Activated CD4-positive, alpha-beta T cell treated with anti-CD3 and anti-CD28 coated beads for 36 hours (primary cell): ENCODE data around the gene TNN. TPM values are rescaled to one million over a fixed set of nuclear protein-coding genes. Genes with fewer than 3 reads are reported as not detected.

Experiments
- ATAC-seq: fragments of 200-7000 bp; cut with Tn5 transposase; one replicate; pipeline ENCODE4 v1.10.0; 2021; ENCODE audit warnings: mild to moderate bottlenecking, moderate library complexity
- CTCF ChIA-PET: fragments of 350-600 bp; sonication (Branson Sonifier 250); formaldehyde crosslinking; loops from one replicate; lab custom pipeline; 2021; ENCODE audit warnings: antibody characterized with exemption; lab: Charles Lee
- POLR2A ChIA-PET: fragments of 350-600 bp; sonication (Branson Sonifier 250); formaldehyde crosslinking; loops from one replicate; lab custom pipeline; 2021; ENCODE audit warnings: antibody characterized with exemption, inconsistent platforms; lab: Charles Lee
- DNase-seq: peaks from one replicate; pipeline ENCODE4 v3.0.0-alpha.2; 2020
- H3K27ac Mint-ChIP-seq: one replicate; pipeline ENCODE4 v1.8.0; 2021; ENCODE audit warnings: mixed read lengths
- H3K27me3 Mint-ChIP-seq: one replicate; pipeline ENCODE4 v1.8.0; 2021; ENCODE audit warnings: mixed read lengths
- H3K36me3 Mint-ChIP-seq: one replicate; pipeline ENCODE4 v1.8.0; 2021; ENCODE audit warnings: low read depth, mixed read lengths
- H3K4me1 Mint-ChIP-seq: one replicate; pipeline ENCODE4 v1.8.0; 2021; ENCODE audit warnings: mixed read lengths
- H3K4me3 Mint-ChIP-seq: one replicate; pipeline ENCODE4 v1.8.0; 2021; ENCODE audit warnings: mild to moderate bottlenecking, moderate library complexity, mixed read lengths
- H3K9me3 Mint-ChIP-seq: one replicate; pipeline ENCODE4 v1.8.0; 2021; ENCODE audit warnings: low read depth, mixed read lengths
- intact Hi-C, 2 experiments: fragments of 100-400 bp; cut with DNase I in 1 of 2; cut with micrococcal nuclease in 1 of 2; formaldehyde crosslinking; loops; one replicate each; pipeline versions ENCODE4 v1.14.2 to v1.15.1; 2022 to 2024; cut with DNase I, micrococcal nuclease
- total RNA-seq, 2 experiments: library from RNA; stranded (reverse); gene quantifications; one replicate each; pipeline ENCODE4 v1.2.3, GENCODE V29; 2021

The TNN gene
- total RNA-seq, 2 experiments from 2014 or later = 0.05 TPM; not detected in 1

DNA sequence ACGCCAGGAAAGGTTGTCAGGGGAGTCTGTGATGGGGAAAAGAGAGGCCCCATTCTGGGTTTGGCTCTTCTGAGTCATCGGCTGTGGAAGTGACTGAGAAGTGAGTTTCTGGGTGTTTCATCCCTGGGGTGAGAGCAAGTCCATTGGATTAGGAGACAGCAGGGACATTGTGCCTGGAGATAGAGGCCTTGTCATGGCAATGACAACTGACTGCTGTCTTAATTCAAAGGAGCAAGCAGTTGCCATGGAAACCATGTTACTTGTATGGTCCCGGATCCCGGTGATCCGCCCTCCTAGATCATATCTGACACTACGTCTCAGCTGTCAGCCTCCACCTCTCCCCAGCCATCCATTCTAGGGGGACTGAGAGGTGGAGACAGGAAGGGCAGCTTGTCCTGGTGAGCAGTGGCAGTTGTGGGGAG, 90.5 kb downstream of the TNN start:
- peak overlapping the region; percentile 53 for H3K27ac Mint-ChIP-seq
- peak; percentile 52 for ATAC-seq
- intact Hi-C loops = no loop called here

DNA sequence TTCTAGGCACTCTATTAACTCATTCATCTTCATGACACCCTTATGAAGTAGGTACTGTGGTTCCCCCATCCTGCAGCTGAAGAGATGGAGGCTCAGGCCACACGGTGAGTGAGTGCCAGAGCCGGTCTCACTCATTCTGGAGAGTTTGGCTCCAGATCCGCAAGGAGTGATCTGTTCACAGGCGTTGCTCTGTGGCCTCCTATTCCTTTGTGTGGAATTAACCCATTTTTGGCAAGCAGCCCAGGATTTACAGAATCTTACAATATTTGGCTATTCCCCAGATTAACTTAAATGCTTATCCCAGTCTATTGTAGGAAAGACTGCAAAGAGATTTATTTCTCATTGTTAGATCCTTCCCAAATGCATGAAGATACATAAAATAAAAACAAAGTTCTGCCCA, 95.3 kb downstream of the TNN start:
- H3K4me1 Mint-ChIP-seq = peaks cover 6% of the 10 kb centered on the region
- CTCF ChIA-PET = interaction anchor here (0.7 to 4.4 kb wide), 3 partner anchors 12 to 156 kb away, joined by 4 to 21 read pairs (median 4); no protein-coding TSS in a partner anchor
- no peak overlapping the region for H3K27ac Mint-ChIP-seq
- no peaks in the 10 kb centered on the region for H3K9me3 Mint-ChIP-seq
- POLR2A ChIA-PET = no interaction called here
- DNase-seq (no peak), ATAC-seq (no peak)
- H3K36me3 Mint-ChIP-seq = peaks cover 28% of the 10 kb centered on the region
- intact Hi-C loops = no loop called here
- no peak overlapping the region for H3K4me3 Mint-ChIP-seq
- no peaks in the 10 kb centered on the region for H3K27me3 Mint-ChIP-seq

More for the DNA sequence above, 90.5 kb downstream of the TNN start:
- Mint-ChIP-seq H3K27me3 (peaks cover 7% of the 10 kb centered on the region), H3K36me3 (peaks cover 18% of the 10 kb centered on the region), H3K4me1 (peaks cover 21% of the 10 kb centered on the region), H3K4me3 (no peak overlapping the region), H3K9me3 (no peaks in the 10 kb centered on the region)
- peak; percentile 39 for DNase-seq
- ChIA-PET POLR2A (no interaction called here), CTCF (interaction anchor here (1.7 to 4.1 kb wide), 3 partner anchors 12 to 162 kb away, joined by 11 to 183 read pairs (median 12); no protein-coding TSS in a partner anchor)

DNA sequence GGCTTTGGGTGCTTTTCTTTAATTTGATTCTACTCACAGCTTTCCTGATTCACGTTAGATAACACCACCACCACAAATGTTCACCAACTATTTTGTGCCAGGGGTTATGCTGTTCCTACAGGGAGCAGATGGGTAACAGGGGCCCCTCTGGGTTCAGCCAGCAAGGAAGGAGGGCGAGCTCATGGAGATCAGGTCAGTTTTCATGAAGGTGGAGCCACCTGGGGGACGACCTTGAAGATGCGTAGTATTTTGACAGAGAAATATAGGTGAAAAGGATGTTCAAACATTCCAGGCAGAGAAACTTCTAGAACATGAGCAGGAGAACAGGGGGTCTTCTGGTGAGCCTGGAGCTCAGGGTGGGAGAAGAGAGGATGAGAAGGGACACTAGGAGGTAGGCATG, 96.1 kb downstream of the TNN start:
- Mint-ChIP-seq H3K4me3 (no peak overlapping the region), H3K27ac (no peak overlapping the region), H3K27me3 (no peaks in the 10 kb centered on the region), H3K4me1 (peaks cover 4% of the 10 kb centered on the region), H3K9me3 (no peaks in the 10 kb centered on the region), H3K36me3 (peaks cover 22% of the 10 kb centered on the region)
- ATAC-seq (no peak), DNase-seq (no peak)
- CTCF ChIA-PET = interaction anchor here (0.7 to 4.4 kb wide), 4 partner anchors 12 to 155 kb away, joined by 3 to 21 read pairs (median 4); no protein-coding TSS in a partner anchor
- intact Hi-C loops = no loop called here
- POLR2A ChIA-PET = no interaction called here

DNA sequence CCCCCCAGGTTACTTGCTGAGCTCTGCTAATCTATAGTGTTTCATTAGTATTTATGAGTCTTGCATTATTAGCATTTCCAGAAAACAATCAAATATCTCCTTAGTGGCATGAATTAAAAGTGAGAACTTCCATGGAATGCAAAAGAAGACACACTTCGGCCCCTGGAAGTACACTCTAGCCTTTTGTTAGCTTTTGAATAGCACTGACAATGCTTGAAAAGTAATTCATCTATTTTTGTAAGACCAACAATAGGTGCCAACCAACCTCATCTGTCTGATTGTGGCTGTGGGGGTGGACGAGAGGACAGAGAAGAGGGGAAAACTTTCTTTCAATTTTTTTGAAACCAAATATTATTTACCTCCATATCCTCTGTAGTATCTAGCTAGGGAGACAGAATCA, 97.1 kb downstream of the TNN start:
- no peak for ATAC-seq
- H3K27ac Mint-ChIP-seq = no peak overlapping the region
- H3K9me3 Mint-ChIP-seq = no peaks in the 10 kb centered on the region
- ChIA-PET POLR2A (no interaction called here), CTCF (interaction anchor here (0.7 to 4.4 kb wide), 5 partner anchors 10 to 29 kb away, joined by 3 to 21 read pairs (median 5); no protein-coding TSS in a partner anchor)
- DNase-seq = no peak
- H3K4me1 Mint-ChIP-seq = peaks cover 15% of the 10 kb centered on the region
- H3K36me3 Mint-ChIP-seq = peaks cover 21% of the 10 kb centered on the region
- H3K27me3 Mint-ChIP-seq = no peaks in the 10 kb centered on the region
- intact Hi-C loops = no loop called here
- H3K4me3 Mint-ChIP-seq = no peak overlapping the region

DNA sequence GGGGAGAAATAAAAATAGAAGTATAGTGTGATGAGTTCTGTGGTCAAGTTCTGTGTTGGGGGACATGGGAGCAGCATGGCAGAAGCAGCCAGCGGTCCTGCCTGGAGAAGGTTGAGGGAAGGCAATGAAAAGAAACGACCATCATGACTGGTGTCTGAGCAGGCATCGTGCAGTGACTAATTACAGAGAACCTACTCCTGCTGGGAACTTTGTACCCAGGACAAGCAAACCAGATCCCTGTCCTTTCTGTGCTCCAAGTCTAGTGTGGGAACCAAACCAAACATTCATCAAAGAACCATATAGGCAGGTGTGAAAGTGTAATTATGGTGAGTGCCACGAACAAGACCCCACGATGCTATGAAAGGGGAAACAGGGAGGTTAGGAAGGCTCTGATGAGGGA, 99.1 kb downstream of the TNN start:
- CTCF ChIA-PET = interaction anchor here (0.9 kb wide), 1 partner anchor 12 kb away, joined by 4 read pairs; no protein-coding TSS in a partner anchor
- ATAC-seq (no peak), DNase-seq (no peak)
- Mint-ChIP-seq H3K4me3 (no peak overlapping the region), H3K36me3 (peaks cover 27% of the 10 kb centered on the region), H3K27ac (no peak overlapping the region), H3K9me3 (no peaks in the 10 kb centered on the region), H3K4me1 (peaks cover 33% of the 10 kb centered on the region), H3K27me3 (no peaks in the 10 kb centered on the region)
- POLR2A ChIA-PET = no interaction called here
- intact Hi-C loops = no loop called here

DNA sequence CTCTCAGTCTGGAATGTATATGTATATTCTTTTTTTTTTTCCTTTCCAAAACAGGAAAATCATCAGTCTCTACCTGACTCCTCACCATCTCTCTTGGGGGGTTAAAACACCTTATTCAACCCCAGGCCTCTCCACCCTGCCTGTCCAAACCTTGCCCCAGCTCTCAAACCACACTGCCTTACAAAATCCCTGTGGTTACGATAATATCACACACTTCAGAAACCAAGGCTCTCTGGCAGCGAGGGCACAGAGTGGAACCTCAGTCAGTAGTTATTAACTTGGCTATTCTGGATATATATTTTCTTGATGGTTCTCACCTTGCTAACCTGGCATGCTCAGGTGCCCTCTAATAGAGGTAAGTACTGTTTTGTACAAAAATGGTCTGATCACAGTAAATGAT, 100.2 kb downstream of the TNN start:
- no peak for DNase-seq
- Mint-ChIP-seq H3K9me3 (no peaks in the 10 kb centered on the region), H3K4me3 (no peak overlapping the region), H3K4me1 (peaks cover 37% of the 10 kb centered on the region), H3K36me3 (peaks cover 24% of the 10 kb centered on the region), H3K27ac (no peak overlapping the region), H3K27me3 (no peaks in the 10 kb centered on the region)
- intact Hi-C loops = no loop called here
- POLR2A ChIA-PET = interaction anchor here (0.5 kb wide), 1 partner anchor 753 kb away, joined by 8 read pairs; no protein-coding TSS in a partner anchor
- CTCF ChIA-PET = interaction anchor here (0.9 to 1.4 kb wide), 4 partner anchors 13 to 151 kb away, joined by 3 to 6 read pairs (median 4); no protein-coding TSS in a partner anchor
- ATAC-seq = no peak

DNA sequence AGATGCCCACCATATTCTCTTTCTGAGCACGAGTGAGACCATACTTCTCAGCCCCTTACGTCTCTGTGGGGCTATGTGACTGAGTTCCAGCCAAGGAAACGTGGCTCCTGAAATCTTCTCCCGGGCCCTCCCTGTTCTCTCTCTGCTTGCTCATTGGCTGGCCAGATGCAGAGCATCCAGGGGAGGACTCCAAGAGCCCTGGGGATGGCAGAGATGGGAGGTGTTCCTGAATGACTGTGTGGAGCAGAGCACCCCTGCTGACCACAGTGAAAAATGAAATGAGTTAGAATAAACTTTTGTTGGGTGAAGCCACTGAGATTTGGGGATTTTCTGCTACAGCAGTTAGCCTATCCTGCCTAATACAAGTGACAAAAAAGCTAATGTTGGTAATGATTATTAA, 101.1 kb downstream of the TNN start:
- no peak overlapping the region for H3K4me3 Mint-ChIP-seq
- peaks cover 27% of the 10 kb centered on the region for H3K36me3 Mint-ChIP-seq
- H3K27me3 Mint-ChIP-seq = no peaks in the 10 kb centered on the region
- intact Hi-C loops = no loop called here
- ChIA-PET POLR2A (no interaction called here), CTCF (interaction anchor here (0.9 to 1.5 kb wide), 4 partner anchors 14 to 150 kb away, joined by 3 to 6 read pairs (median 4); partner anchors contain the start of gene KIAA0040)
- peaks cover 39% of the 10 kb centered on the region for H3K4me1 Mint-ChIP-seq
- no peak for DNase-seq
- peak; percentile 55 for ATAC-seq
- H3K9me3 Mint-ChIP-seq = no peaks in the 10 kb centered on the region
- H3K27ac Mint-ChIP-seq = peak overlapping the region; percentile 39

DNA sequence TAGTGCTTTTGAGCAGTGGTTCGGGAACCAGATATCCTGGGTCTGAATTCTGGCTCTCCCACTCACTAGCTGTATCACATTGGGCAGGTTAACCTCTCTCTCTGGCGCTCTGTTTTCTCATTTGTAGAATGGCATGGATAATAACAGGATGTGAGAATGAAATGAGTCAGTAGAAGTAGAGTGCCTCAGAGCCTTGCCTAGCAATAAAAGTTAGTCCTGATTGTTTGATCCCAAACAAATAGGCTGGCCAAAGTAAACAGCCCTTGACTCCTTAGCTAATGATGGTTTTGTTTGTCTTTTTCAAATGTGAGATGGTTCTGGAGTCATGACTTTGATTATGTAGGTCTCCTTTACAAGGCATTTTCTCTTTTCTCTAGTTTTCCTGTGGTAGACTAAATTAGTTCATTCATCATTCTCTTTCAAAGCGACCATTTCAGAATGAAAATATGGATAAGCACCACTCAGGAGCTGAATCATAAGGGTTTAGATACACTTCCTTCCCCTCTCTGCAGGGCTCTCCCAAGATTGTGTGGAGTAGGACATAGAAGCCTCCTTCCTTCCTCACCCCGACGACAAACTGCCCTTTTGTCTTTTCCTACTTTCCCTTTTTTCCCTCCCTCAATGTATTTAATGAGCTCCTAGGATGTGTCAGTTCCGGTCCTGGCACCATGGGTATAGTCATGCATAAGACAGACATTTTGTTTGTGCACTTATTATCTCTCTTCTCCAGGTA, 101.8 kb downstream of the TNN start:
- ATAC-seq (peak; percentile 82), DNase-seq (no peak)
- peaks cover 46% of the 10 kb centered on the region for H3K4me1 Mint-ChIP-seq
- ChIA-PET POLR2A (no interaction called here), CTCF (interaction anchor here (0.8 to 1.5 kb wide), 4 partner anchors 18 to 150 kb away, joined by 3 to 4 read pairs (median 4); partner anchors contain the start of gene KIAA0040)
- H3K4me3 Mint-ChIP-seq = no peak overlapping the region
- H3K36me3 Mint-ChIP-seq = peaks cover 27% of the 10 kb centered on the region
- H3K27ac Mint-ChIP-seq = peak overlapping the region; percentile 10
- no peaks in the 10 kb centered on the region for H3K27me3 Mint-ChIP-seq
- H3K9me3 Mint-ChIP-seq = no peaks in the 10 kb centered on the region
- intact Hi-C loops = no loop called here

DNA sequence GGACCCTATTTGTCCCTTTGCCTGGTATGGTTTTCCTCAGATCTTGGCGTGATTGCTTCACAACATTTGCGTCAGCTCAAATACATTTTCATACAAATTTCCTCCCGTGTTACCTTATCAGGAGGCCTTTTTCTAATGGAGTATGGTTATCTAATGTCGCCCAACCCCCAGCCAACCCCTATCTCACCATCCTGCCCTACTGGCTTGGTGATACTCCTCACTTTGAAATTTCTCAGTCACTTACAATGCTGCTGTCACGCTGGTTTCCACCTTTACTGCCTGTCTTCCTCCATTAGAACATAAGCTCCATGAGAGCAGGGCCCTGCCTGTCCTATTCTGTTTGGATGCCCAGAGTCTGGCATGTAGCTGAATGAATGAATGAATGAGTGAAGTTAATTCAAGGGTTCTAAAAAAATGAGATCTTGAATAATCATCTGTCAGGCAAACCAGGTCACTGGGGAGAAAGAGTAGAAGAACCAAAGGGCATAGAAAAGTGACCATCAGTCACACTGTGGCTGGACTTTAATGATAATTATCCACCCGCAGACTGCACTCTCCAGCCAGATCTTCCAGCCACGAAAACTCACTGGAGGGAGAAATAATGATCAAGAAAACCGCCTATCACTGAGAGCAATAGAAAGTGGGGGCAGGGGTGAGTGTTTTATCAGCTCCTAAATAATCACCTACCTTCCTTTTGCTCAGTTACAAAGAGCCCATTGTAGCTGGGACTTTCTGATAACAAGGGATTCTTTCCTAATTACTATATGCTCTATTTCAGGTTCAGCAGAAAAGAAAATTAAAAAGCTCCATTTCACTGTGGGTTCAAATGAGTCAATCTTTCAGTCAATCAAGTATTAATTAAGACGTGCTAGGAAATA, 103.6 kb downstream of the TNN start:
- no peaks in the 10 kb centered on the region for H3K27me3 Mint-ChIP-seq
- DNase-seq = no peak
- H3K36me3 Mint-ChIP-seq = peaks cover 29% of the 10 kb centered on the region
- H3K9me3 Mint-ChIP-seq = no peaks in the 10 kb centered on the region
- H3K4me1 Mint-ChIP-seq = peaks cover 52% of the 10 kb centered on the region
- ChIA-PET CTCF (interaction anchor here (0.9 to 2.1 kb wide), 8 partner anchors 11 to 148 kb away, joined by 3 to 9 read pairs (median 6); no protein-coding TSS in a partner anchor), POLR2A (no interaction called here)
- peak overlapping the region; percentile 4 for H3K27ac Mint-ChIP-seq
- H3K4me3 Mint-ChIP-seq = no peak overlapping the region
- intact Hi-C loops = no loop called here
- no peak for ATAC-seq

DNA sequence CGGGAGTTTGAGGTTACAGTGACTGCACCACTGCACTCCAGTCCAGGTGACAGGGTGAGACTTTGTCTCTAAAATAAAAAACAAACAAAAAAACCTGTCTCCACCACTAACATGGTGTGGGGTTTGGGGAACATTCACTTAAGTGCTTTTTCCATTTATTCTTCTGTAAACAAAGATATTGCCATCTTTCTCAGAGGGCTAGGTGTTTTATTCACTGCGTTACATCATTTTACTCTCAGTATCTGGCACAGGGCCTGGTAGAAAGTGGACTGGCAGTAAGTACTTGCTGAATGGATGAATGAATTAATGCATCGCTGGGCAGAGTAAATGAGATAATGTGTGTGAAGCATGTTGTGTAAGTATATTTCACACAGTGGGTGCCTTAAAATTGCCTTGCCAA, 104.9 kb downstream of the TNN start:
- H3K4me1 Mint-ChIP-seq = peaks cover 52% of the 10 kb centered on the region
- no peaks in the 10 kb centered on the region for H3K9me3 Mint-ChIP-seq
- ATAC-seq (no peak), DNase-seq (no peak)
- no peaks in the 10 kb centered on the region for H3K27me3 Mint-ChIP-seq
- CTCF ChIA-PET = interaction anchor here (0.8 to 2.1 kb wide), 7 partner anchors 10 to 154 kb away, joined by 3 to 9 read pairs (median 6); no protein-coding TSS in a partner anchor
- H3K27ac Mint-ChIP-seq = no peak overlapping the region
- POLR2A ChIA-PET = no interaction called here
- intact Hi-C loops = no loop called here
- H3K36me3 Mint-ChIP-seq = peaks cover 32% of the 10 kb centered on the region
- H3K4me3 Mint-ChIP-seq = no peak overlapping the region

DNA sequence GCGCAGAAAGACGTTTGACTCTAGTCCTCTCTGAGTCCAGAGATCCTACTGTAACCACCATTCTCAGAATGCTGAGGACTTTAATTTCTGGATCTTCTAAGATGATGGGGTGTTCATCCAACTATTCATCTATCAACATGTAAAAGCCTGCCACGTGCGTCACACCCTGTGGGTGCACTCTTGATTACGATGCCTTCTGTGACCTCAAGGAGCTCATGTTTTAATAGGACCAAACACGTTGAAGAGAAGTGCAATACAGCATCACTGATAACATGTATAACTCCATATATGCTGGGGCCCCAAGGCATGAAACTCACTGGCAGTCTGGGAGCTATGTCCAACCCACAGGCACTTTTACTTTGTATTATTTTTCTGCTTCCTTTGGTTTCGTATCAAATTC, 105.9 kb downstream of the TNN start:
- ATAC-seq (no peak), DNase-seq (no peak)
- H3K27ac Mint-ChIP-seq = no peak overlapping the region
- intact Hi-C loops = no loop called here
- H3K4me1 Mint-ChIP-seq = peaks cover 49% of the 10 kb centered on the region
- no peaks in the 10 kb centered on the region for H3K9me3 Mint-ChIP-seq
- no peaks in the 10 kb centered on the region for H3K27me3 Mint-ChIP-seq
- peaks cover 36% of the 10 kb centered on the region for H3K36me3 Mint-ChIP-seq
- POLR2A ChIA-PET = no interaction called here
- H3K4me3 Mint-ChIP-seq = no peak overlapping the region
- CTCF ChIA-PET = interaction anchor here (0.7 to 2.0 kb wide), 8 partner anchors 10 to 150 kb away, joined by 3 to 9 read pairs (median 4); no protein-coding TSS in a partner anchor
